HepG2 (cell line): ENCODE measurements around the gene PRIM2. TPM values are rescaled to one million over a fixed set of nuclear protein-coding genes. Genes with fewer than 3 reads are reported as not detected.

Experiments used
- BRD4 ChIP-seq: sonication (generic); formaldehyde crosslinking; IDR thresholded peaks from 2 replicates; pipeline ENCODE4 v1.4.0; 2020; ENCODE audit warnings: missing genetic modification reagents
- FOXC1 ChIP-seq: sonication (generic); formaldehyde crosslinking; IDR thresholded peaks from 2 replicates; pipeline ENCODE4 v1.8.0; 2022; ENCODE audit warnings: mild to moderate bottlenecking, missing genetic modification reagents, borderline replicate concordance
- GLMP ChIP-seq: sonication (generic); formaldehyde crosslinking; IDR thresholded peaks from 2 replicates; pipeline ENCODE4 v1.9.0; 2021; ENCODE audit warnings: missing genetic modification reagents, mild to moderate bottlenecking, borderline replicate concordance
- KLF16 ChIP-seq, 2 experiments: sonication (generic) in 1 of 2; formaldehyde crosslinking in 1 of 2; IDR thresholded peaks; 2 replicates each; pipeline versions ENCODE4 v1.6.1 to v1.8.0; 2016 to 2023; ENCODE audit warnings: missing genetic modification reagents in 2 of 2, missing compliant biosample characterization in 1 of 2
- MIXL1 ChIP-seq: IDR thresholded peaks from 2 replicates; pipeline ENCODE4 v1.6.1; 2016
- SATB2 ChIP-seq: sonication (generic); formaldehyde crosslinking; IDR thresholded peaks from 2 replicates; pipeline ENCODE4 v1.5.0; 2020; ENCODE audit warnings: missing genetic modification reagents
- SMARCE1 ChIP-seq: fragments of 450-650 bp; IDR thresholded peaks from 2 replicates; pipeline ENCODE4 v1.6.1; 2017; ENCODE audit warnings: borderline replicate concordance
- TFDP1 ChIP-seq: IDR thresholded peaks from 2 replicates; pipeline ENCODE4 v1.6.1; 2016; ENCODE audit warnings: missing compliant biosample characterization, missing genetic modification reagents, borderline replicate concordance
- ZBTB1 ChIP-seq: sonication (generic); formaldehyde crosslinking; IDR thresholded peaks from 2 replicates; pipeline ENCODE4 v1.4.0; 2020; ENCODE audit warnings: missing genetic modification reagents, borderline replicate concordance
- ZMAT3 ChIP-seq: sonication (generic); formaldehyde crosslinking; conservative IDR thresholded peaks from 2 replicates; pipeline ENCODE4 v1.7.0; 2021; ENCODE audit warnings: missing genetic modification reagents
- ZNF33A ChIP-seq: sonication (generic); formaldehyde crosslinking; IDR thresholded peaks from 2 replicates; pipeline ENCODE4 v1.5.1; 2020; ENCODE audit warnings: missing genetic modification reagents, mild to moderate bottlenecking, moderate library complexity, borderline replicate concordance
- polyA plus RNA-seq, 8 experiments: library from polyadenylated mRNA; depleted of rRNA in 3 of 8; stranded (reverse) in 7 of 8; unstranded in 1 of 8; fragments of >200 nt; fragmentation: Illumina TruSeq in 4 of 8; extraction: Trizol in 4 of 8; gene quantifications; 2 replicates each; pipeline versions ENCODE4 v1.2.1 to v1.2.3, GENCODE V29; 2011 to 2016; ENCODE audit warnings: low read depth in 4 of 8, missing spikeins in 1 of 8, mixed read lengths in 1 of 8; ENCODE audit not compliant: insufficient read depth in 1 of 8
- total RNA-seq, 5 experiments: library from RNA; depleted of rRNA; stranded (reverse); fragments of >200 nt; fragmentation: Illumina TruSeq; extraction: Trizol; gene quantifications; 2 replicates each; pipeline ENCODE4 v1.2.3, GENCODE V29; 2016; ENCODE audit warnings: low read depth in 1 of 5
- TF ChIP-seq, protein P1 (sequence below): sonication (generic); formaldehyde crosslinking; IDR thresholded peaks from 2 replicates; pipeline ENCODE4 v1.5.1; 2020; ENCODE audit warnings: mild to moderate bottlenecking, missing genetic modification reagents, borderline replicate concordance
- TF ChIP-seq, protein P2 (sequence below): sonication (generic); formaldehyde crosslinking; IDR thresholded peaks from 2 replicates; pipeline ENCODE4 v1.4.0; 2020; ENCODE audit warnings: mild to moderate bottlenecking, missing genetic modification reagents, borderline replicate concordance
- TF ChIP-seq, protein P3 (sequence below): sonication (generic); formaldehyde crosslinking; IDR thresholded peaks from 2 replicates; pipeline ENCODE4 v1.4.0; 2020; ENCODE audit warnings: missing genetic modification reagents, mild to moderate bottlenecking, borderline replicate concordance

PRIM2 gene
- total and polyA plus RNA-seq, 2 of the 13 experiments (the other 11 are each of a cell fraction or from before 2014, with no cell fraction given) = 8.0 to 52.7 TPM

- TF ChIP-seq, protein P1, sequence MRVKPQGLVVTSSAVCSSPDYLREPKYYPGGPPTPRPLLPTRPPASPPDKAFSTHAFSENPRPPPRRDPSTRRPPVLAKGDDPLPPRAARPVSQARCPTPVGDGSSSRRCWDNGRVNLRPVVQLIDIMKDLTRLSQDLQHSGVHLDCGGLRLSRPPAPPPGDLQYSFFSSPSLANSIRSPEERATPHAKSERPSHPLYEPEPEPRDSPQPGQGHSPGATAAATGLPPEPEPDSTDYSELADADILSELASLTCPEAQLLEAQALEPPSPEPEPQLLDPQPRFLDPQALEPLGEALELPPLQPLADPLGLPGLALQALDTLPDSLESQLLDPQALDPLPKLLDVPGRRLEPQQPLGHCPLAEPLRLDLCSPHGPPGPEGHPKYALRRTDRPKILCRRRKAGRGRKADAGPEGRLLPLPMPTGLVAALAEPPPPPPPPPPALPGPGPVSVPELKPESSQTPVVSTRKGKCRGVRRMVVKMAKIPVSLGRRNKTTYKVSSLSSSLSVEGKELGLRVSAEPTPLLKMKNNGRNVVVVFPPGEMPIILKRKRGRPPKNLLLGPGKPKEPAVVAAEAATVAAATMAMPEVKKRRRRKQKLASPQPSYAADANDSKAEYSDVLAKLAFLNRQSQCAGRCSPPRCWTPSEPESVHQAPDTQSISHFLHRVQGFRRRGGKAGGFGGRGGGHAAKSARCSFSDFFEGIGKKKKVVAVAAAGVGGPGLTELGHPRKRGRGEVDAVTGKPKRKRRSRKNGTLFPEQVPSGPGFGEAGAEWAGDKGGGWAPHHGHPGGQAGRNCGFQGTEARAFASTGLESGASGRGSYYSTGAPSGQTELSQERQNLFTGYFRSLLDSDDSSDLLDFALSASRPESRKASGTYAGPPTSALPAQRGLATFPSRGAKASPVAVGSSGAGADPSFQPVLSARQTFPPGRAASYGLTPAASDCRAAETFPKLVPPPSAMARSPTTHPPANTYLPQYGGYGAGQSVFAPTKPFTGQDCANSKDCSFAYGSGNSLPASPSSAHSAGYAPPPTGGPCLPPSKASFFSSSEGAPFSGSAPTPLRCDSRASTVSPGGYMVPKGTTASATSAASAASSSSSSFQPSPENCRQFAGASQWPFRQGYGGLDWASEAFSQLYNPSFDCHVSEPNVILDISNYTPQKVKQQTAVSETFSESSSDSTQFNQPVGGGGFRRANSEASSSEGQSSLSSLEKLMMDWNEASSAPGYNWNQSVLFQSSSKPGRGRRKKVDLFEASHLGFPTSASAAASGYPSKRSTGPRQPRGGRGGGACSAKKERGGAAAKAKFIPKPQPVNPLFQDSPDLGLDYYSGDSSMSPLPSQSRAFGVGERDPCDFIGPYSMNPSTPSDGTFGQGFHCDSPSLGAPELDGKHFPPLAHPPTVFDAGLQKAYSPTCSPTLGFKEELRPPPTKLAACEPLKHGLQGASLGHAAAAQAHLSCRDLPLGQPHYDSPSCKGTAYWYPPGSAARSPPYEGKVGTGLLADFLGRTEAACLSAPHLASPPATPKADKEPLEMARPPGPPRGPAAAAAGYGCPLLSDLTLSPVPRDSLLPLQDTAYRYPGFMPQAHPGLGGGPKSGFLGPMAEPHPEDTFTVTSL = no peak; the same call in none of the 2 replicates
- no peak for TF ChIP-seq SMARCE1
- TF ChIP-seq ZBTB1 (CRISPR knock-in tag) = no peak
- TF ChIP-seq, protein P2, sequence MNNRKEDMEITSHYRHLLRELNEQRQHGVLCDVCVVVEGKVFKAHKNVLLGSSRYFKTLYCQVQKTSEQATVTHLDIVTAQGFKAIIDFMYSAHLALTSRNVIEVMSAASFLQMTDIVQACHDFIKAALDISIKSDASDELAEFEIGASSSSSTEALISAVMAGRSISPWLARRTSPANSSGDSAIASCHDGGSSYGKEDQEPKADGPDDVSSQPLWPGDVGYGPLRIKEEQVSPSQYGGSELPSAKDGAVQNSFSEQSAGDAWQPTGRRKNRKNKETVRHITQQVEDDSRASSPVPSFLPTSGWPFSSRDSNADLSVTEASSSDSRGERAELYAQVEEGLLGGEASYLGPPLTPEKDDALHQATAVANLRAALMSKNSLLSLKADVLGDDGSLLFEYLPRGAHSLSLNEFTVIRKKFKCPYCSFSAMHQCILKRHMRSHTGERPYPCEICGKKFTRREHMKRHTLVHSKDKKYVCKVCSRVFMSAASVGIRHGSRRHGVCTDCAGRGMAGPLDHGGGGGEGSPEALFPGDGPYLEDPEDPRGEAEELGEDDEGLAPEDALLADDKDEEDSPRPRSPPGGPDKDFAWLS (CRISPR knock-in tag) = peak; percentile 29; the same call in 1 of the 2 replicates
- TF ChIP-seq SATB2 (CRISPR knock-in tag) = no peak
- peak in 1 of 2 experiments; percentile 92; a peak in 2 of 4 replicates for TF ChIP-seq KLF16 (CRISPR knock-in tag; IDR thresholded peaks at IDR 0.05)
- TF ChIP-seq ZMAT3 = no peak; the same call in 1 of the 2 replicates
- TF ChIP-seq, protein P3, sequence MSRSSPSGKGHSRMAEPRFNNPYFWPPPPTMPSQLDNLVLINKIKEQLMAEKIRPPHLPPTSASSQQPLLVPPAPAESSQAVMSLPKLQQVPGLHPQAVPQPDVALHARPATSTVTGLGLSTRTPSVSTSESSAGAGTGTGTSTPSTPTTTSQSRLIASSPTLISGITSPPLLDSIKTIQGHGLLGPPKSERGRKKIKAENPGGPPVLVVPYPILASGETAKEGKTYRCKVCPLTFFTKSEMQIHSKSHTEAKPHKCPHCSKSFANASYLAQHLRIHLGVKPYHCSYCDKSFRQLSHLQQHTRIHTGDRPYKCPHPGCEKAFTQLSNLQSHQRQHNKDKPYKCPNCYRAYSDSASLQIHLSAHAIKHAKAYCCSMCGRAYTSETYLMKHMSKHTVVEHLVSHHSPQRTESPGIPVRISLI (CRISPR knock-in tag) = peak; percentile 60; the same call in 1 of the 2 replicates
- TF ChIP-seq TFDP1 (CRISPR knock-in tag) = peak; percentile 98
- TF ChIP-seq GLMP (CRISPR knock-in tag) = no peak
- peak; percentile 84; the same call in 1 of the 2 replicates for TF ChIP-seq BRD4 (CRISPR knock-in tag)
- TF ChIP-seq FOXC1 (CRISPR knock-in tag) = no peak; the same call in 1 of the 2 replicates
- TF ChIP-seq ZNF33A (CRISPR knock-in tag) = peak; percentile 51; the same call in 1 of the 2 replicates
- TF ChIP-seq MIXL1 (CRISPR knock-in tag) = peak; percentile 46; the same call in 1 of the 2 replicates
Measured at GRCh38 chr6:57317060-57317943, at the start of gene PRIM2 (continued).
